B cell (primary cell): ENCODE data around the gene RBM44. TPM values are rescaled to one million over a fixed set of nuclear protein-coding genes. Genes with fewer than 3 reads are reported as not detected.

Experiments used
- ATAC-seq: fragments of 200-7000 bp; cut with Tn5 transposase; one replicate; pipeline ENCODE4 v1.10.0; 2021; ENCODE audit warnings: low read depth, mild to moderate bottlenecking, moderate number of reproducible peaks, moderate library complexity
- CTCF ChIA-PET: fragments of 350-600 bp; sonication (Branson Sonifier 250); formaldehyde crosslinking; loops from one replicate; lab custom pipeline; 2021; ENCODE audit warnings: antibody characterized with exemption, inconsistent platforms; lab: Charles Lee
- POLR2A ChIA-PET: fragments of 350-600 bp; sonication (Branson Sonifier 250); formaldehyde crosslinking; loops from one replicate; lab custom pipeline; 2021; ENCODE audit warnings: antibody characterized with exemption; lab: Charles Lee
- DNase-seq: peaks from one replicate; pipeline ENCODE4 v3.0.0; 2013
- H2AFZ ChIP-seq: 2 replicates; pipeline ENCODE4 v1.6.1; 2012; ENCODE audit warnings: mild to moderate bottlenecking, low read depth, low read length; ENCODE audit not compliant: insufficient read depth, poor library complexity, severe bottlenecking
- H3K27ac ChIP-seq, 2 donors: 1 replicate in 1 of 2; 2 replicates in 1 of 2; pipeline ENCODE4 v1.5.1; 2012 to 2013; ENCODE audit warnings: low read length in 2 of 2, mild to moderate bottlenecking in 2 of 2, moderate library complexity in 1 of 2
- H3K27me3 ChIP-seq, 4 experiments: fragments of 200-600 bp in 1 of 4; sonication (generic) in 1 of 4; replicated peaks in 1 of 4; 1 replicate in 2 of 4; 2 replicates in 2 of 4; pipeline versions ENCODE4 v1.6.1 to v1.7.0; 2013 to 2016; ENCODE audit warnings: low read length in 3 of 4, mild to moderate bottlenecking in 2 of 4, mixed read lengths in 1 of 4, moderate library complexity in 1 of 4; ENCODE audit not compliant: insufficient read depth in 4 of 4, control insufficient read depth in 3 of 4; ENCODE audit errors: control extremely low read depth in 1 of 4
- H3K36me3 ChIP-seq, 2 experiments: replicated peaks in 1 of 2; 1 replicate in 1 of 2; 2 replicates in 1 of 2; pipeline versions ENCODE4 v1.6.1 to v1.7.1; 2013; ENCODE audit warnings: low read length in 1 of 2; ENCODE audit not compliant: insufficient read depth in 2 of 2, control insufficient read depth in 1 of 2; ENCODE audit errors: control extremely low read depth in 1 of 2, extremely low read depth in 1 of 2
- H3K4me1 ChIP-seq, 2 donors: fragments of 200-600 bp in 1 of 2; sonication (generic) in 1 of 2; 1 replicate in 1 of 2; 2 replicates in 1 of 2; pipeline versions ENCODE4 v1.5.1 to v1.6.1; 2013 to 2017; ENCODE audit warnings: low read length in 2 of 2; ENCODE audit not compliant: control insufficient read depth in 2 of 2, insufficient read depth in 2 of 2
- H3K4me2 ChIP-seq: replicated peaks from 2 replicates; pipeline ENCODE3; 2012; ENCODE audit warnings: mild to moderate bottlenecking, low read depth, low read length; ENCODE audit not compliant: poor library complexity, severe bottlenecking
- H3K4me3 ChIP-seq, 5 experiments: fragments of 200-600 bp in 1 of 5; sonication (generic) in 1 of 5; 1 replicate in 3 of 5; 2 replicates in 2 of 5; pipeline versions ENCODE4 v1.5.1 to v1.7.0; 2011 to 2016; ENCODE audit warnings: low read length in 4 of 5, mild to moderate bottlenecking in 4 of 5, low read depth in 2 of 5, control low read depth in 1 of 5, moderate library complexity in 1 of 5; ENCODE audit not compliant: insufficient read depth in 1 of 5; ENCODE audit errors: control extremely low read depth in 1 of 5, extremely low read depth in 1 of 5
- H3K79me2 ChIP-seq: fragments of 200-600 bp; sonication (generic); one replicate; pipeline ENCODE4 v1.6.0; 2016; ENCODE audit warnings: low read length; ENCODE audit not compliant: control insufficient read depth, insufficient read depth
- H3K9ac ChIP-seq: fragments of 200-600 bp; sonication (generic); 2 replicates; pipeline ENCODE4 v1.6.1; 2017; ENCODE audit warnings: mild to moderate bottlenecking, low read length, moderate library complexity
- H3K9me3 ChIP-seq, 3 donors: one replicate each; pipeline versions ENCODE4 v1.6.1 to v1.7.1; 2013; ENCODE audit warnings: low read length in 2 of 3; ENCODE audit not compliant: control insufficient read depth in 2 of 3, insufficient read depth in 1 of 3; ENCODE audit errors: control extremely low read depth in 1 of 3
- H4K20me1 ChIP-seq: 2 replicates; pipeline ENCODE4 v1.6.0; 2012; ENCODE audit warnings: mild to moderate bottlenecking, low read length; ENCODE audit not compliant: insufficient read depth, control insufficient read depth, poor library complexity, severe bottlenecking
- H3K27ac Mint-ChIP-seq: one replicate; pipeline ENCODE4 v1.8.0; 2021; ENCODE audit warnings: mixed read lengths
- H3K27me3 Mint-ChIP-seq: one replicate; pipeline ENCODE4 v1.8.0; 2021; ENCODE audit warnings: mixed read lengths
- H3K4me1 Mint-ChIP-seq: one replicate; pipeline ENCODE4 v1.8.0; 2021; ENCODE audit warnings: mixed read lengths
- H3K4me3 Mint-ChIP-seq: one replicate; pipeline ENCODE4 v1.8.0; 2021; ENCODE audit warnings: mixed read lengths
- H3K9me3 Mint-ChIP-seq: one replicate; pipeline ENCODE4 v1.8.0; 2022; ENCODE audit warnings: mixed read lengths; ENCODE audit not compliant: insufficient read depth
- EZH2 ChIP-seq: IDR thresholded peaks from 2 replicates; pipeline ENCODE4 v1.6.1; 2012; ENCODE audit warnings: borderline replicate concordance, low read depth, mild to moderate bottlenecking, moderate library complexity, low read length; ENCODE audit not compliant: insufficient read depth, poor library complexity, severe bottlenecking
- WGBS: methylation state at CpG from one replicate; pipeline ENCODE4 v1.1.5; 2013; ENCODE audit warnings: missing lambda C conversion rate; ENCODE audit not compliant: insufficient coverage; 5-methylcytosine and 5-hydroxymethylcytosine counted together
- intact Hi-C: fragments of 100-400 bp; cut with micrococcal nuclease; formaldehyde crosslinking; loops from one replicate; pipeline ENCODE4 v1.10.0; 2022
- polyA plus RNA-seq: library from polyadenylated mRNA; depleted of rRNA; stranded (reverse); fragments of >200 nt; gene quantifications from 2 replicates; pipeline ENCODE4 v1.2.3, GENCODE V29; 2012
- total RNA-seq, 2 donors: library from RNA; stranded (reverse); fragments of 120-200 nt in 1 of 2; gene quantifications; 1 replicate in 1 of 2; 2 replicates in 1 of 2; pipeline versions ENCODE4 v1.2.3 to v1.2.4, GENCODE V29; 2013 to 2022
- TF ChIP-seq, protein P1 (sequence below): fragments of 200-600 bp; IDR thresholded peaks from one replicate; pipeline ENCODE4 v1.8.0; 2022; ENCODE audit warnings: antibody characterized with exemption, mild to moderate bottlenecking

RBM44 gene
- total and polyA plus RNA-seq, 2 donors (not counting 1 experiment from before 2014, with no cell fraction given): 0.39 to 1.3 TPM

DNA sequence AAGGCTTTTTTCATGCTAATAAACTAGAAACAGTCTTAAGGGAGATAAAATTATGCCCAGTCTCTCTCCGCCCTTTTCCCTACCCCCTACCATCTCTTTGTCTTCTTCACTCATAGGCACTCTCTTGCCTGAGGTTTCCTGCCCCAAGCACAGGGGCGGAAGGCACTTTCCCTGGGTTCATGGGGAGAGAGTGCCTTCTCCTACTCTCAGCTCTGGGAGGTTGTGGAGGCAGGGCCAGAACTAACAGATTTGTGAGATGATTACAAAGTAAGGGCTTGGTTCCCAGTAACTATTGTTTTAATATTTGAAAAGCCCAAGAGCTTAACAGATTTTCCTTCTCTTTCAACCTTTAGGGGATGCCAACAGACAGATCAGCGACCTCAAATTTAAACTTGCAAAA lies 26.1 kb upstream of the RBM44 start:
- no peak overlapping the region for H3K4me3 Mint-ChIP-seq
- no peaks in the 10 kb centered on the region for H3K27me3 ChIP-seq
- H3K4me2 ChIP-seq: no peak overlapping the region
- H4K20me1 ChIP-seq: peaks cover 19% of the 10 kb centered on the region
- no peak overlapping the region for H3K27ac ChIP-seq
- POLR2A ChIA-PET: interaction anchor here (0.6 kb wide), 1 partner anchor 191 kb away, joined by 5 read pairs; no protein-coding TSS in a partner anchor
- DNase-seq (no peak), ATAC-seq (no peak)
- no peaks in the 10 kb centered on the region for H3K4me1 Mint-ChIP-seq
- H3K9me3 Mint-ChIP-seq: no peaks in the 10 kb centered on the region
- WGBS: 100% methylated on average over 1 of the region's 3 CpGs
- TF ChIP-seq EZH2: no peak
- TF ChIP-seq, protein P1, sequence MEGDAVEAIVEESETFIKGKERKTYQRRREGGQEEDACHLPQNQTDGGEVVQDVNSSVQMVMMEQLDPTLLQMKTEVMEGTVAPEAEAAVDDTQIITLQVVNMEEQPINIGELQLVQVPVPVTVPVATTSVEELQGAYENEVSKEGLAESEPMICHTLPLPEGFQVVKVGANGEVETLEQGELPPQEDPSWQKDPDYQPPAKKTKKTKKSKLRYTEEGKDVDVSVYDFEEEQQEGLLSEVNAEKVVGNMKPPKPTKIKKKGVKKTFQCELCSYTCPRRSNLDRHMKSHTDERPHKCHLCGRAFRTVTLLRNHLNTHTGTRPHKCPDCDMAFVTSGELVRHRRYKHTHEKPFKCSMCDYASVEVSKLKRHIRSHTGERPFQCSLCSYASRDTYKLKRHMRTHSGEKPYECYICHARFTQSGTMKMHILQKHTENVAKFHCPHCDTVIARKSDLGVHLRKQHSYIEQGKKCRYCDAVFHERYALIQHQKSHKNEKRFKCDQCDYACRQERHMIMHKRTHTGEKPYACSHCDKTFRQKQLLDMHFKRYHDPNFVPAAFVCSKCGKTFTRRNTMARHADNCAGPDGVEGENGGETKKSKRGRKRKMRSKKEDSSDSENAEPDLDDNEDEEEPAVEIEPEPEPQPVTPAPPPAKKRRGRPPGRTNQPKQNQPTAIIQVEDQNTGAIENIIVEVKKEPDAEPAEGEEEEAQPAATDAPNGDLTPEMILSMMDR: no peak
- no peak overlapping the region for H3K27ac Mint-ChIP-seq
- H3K4me1 ChIP-seq: no peaks in the 10 kb centered on the region
- H3K9ac ChIP-seq: no peak overlapping the region
- H3K9me3 ChIP-seq: peaks cover 0 to 5% (median 0%) of the 10 kb centered on the region in 3 donors
- CTCF ChIA-PET: interaction anchor here (0.9 to 3.9 kb wide), 8 partner anchors 14 to 491 kb away, joined by 3 to 25 read pairs (median 4); no protein-coding TSS in a partner anchor
- H2AFZ ChIP-seq: no peak overlapping the region
- H3K4me3 ChIP-seq: no peak overlapping the region
- no peaks in the 10 kb centered on the region for H3K27me3 Mint-ChIP-seq
- H3K79me2 ChIP-seq: no peaks in the 10 kb centered on the region
- intact Hi-C loops: no loop called here
- H3K36me3 ChIP-seq: peaks cover 21 to 62% of the 10 kb centered on the region in 2 experiments

DNA sequence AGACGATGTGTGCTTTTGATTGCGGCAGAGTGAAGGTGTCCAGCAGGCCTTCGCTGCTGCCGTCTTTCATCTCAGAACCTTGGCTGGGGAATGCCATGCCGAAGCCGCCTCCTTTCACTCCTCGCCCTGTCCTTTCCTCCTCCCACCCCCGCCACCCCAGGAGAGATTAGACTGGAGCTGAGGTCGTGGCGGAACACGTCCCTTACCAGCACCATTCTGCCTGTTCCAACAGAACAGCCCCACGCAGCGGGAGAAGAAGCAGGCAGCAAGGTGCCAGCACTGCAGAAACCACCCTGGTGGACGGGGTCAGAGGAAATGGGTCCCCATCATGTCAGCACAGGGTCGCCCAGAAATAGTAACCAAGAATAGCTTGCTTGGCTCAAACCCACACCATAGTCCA lies 24.8 kb upstream of the RBM44 start:
- Histone ChIP-seq H3K9me3 (peaks cover 0 to 5% (median 0%) of the 10 kb centered on the region in 3 donors), H3K36me3 (peaks cover 21 to 68% of the 10 kb centered on the region in 2 experiments), H3K4me3 (no peak overlapping the region), H3K79me2 (no peaks in the 10 kb centered on the region), H3K27ac (no peak overlapping the region), H4K20me1 (peaks cover 19% of the 10 kb centered on the region), H3K4me1 (no peaks in the 10 kb centered on the region), H2AFZ (no peak overlapping the region), H3K27me3 (no peaks in the 10 kb centered on the region), H3K4me2 (no peak overlapping the region), H3K9ac (no peak overlapping the region)
- no peak overlapping the region for H3K27ac Mint-ChIP-seq
- TF ChIP-seq, protein P1: no peak
- TF ChIP-seq EZH2: no peak
- no peaks in the 10 kb centered on the region for H3K4me1 Mint-ChIP-seq
- ChIA-PET POLR2A (interaction anchor here (0.6 kb wide), 1 partner anchor 31 kb away, joined by 4 read pairs; no protein-coding TSS in a partner anchor), CTCF (interaction anchor here (0.8 to 3.9 kb wide), 10 partner anchors 20 to 491 kb away, joined by 3 to 25 read pairs (median 5); no protein-coding TSS in a partner anchor)
- no peaks in the 10 kb centered on the region for H3K9me3 Mint-ChIP-seq
- no peak for ATAC-seq
- no peaks in the 10 kb centered on the region for H3K27me3 Mint-ChIP-seq
- intact Hi-C loops: loop anchor here (1.0 kb wide), 1 partner anchor 262 kb away; no protein-coding TSS in a partner anchor
- DNase-seq: no peak
- 94% methylated on average over 13 of the region's 15 CpGs for WGBS
- H3K4me3 Mint-ChIP-seq: no peak overlapping the region
